ENCODE data around the gene THYN1. TPM values are rescaled to one million over a fixed set of nuclear protein-coding genes. Genes with fewer than 3 reads are reported as not detected.

Gene THYN1
- total and polyA plus RNA-seq, 4 donors, result 22.1 to 34.3 (median 26.0) TPM

DNA sequence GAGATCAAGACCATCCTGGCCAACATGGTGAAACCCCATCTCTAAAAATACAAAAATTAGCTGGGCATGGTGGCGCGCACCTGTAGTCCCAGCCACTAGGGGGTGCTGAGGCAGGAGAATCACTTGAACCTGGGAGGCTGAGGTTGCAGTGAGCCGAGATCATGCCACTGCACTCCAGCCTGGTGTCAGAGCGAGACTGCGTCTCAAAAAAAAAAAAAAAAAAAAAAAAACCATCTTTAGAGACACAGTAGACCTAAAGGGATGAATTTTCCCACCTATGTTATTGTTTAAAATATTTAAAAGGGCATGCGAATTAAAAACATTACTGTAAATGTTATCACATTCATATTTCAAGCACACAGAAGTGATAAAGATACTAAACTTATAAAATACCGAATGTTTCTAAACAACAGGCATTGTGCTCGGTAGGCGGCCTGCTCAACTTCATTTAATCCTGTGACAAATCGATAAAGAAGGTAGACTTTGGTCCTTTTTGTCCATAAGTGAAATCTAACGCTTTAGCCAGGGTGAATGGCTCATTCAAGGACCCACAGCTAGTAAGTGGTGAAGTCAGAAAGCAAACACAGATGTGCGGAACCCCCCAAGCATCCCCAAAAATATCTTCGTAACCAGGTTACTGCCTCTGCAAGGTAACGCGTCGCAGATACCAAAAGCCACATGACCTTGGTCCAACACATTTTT lies 45.5 kb downstream of the THYN1 start:
- TF ChIP-seq RXRA (IDR thresholded peaks at IDR 0.05), result no peak
- TF ChIP-seq, protein P1, sequence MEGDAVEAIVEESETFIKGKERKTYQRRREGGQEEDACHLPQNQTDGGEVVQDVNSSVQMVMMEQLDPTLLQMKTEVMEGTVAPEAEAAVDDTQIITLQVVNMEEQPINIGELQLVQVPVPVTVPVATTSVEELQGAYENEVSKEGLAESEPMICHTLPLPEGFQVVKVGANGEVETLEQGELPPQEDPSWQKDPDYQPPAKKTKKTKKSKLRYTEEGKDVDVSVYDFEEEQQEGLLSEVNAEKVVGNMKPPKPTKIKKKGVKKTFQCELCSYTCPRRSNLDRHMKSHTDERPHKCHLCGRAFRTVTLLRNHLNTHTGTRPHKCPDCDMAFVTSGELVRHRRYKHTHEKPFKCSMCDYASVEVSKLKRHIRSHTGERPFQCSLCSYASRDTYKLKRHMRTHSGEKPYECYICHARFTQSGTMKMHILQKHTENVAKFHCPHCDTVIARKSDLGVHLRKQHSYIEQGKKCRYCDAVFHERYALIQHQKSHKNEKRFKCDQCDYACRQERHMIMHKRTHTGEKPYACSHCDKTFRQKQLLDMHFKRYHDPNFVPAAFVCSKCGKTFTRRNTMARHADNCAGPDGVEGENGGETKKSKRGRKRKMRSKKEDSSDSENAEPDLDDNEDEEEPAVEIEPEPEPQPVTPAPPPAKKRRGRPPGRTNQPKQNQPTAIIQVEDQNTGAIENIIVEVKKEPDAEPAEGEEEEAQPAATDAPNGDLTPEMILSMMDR (IDR thresholded peaks at IDR 0.05; ENCODE audit: low read depth, low read length, missing input control), result peak; percentile 41
- TF ChIP-seq RAD21 (IDR thresholded peaks at IDR 0.05), result peak; percentile 70 to 80
- peak in 1 of 2 donors; percentile 17 for TF ChIP-seq HNF4A (conservative IDR thresholded peaks at IDR 0.05)
- Histone ChIP-seq H3K9ac (ENCODE audit: low read depth in 1 of 2, low read length in 2 of 2) (no peak overlapping the region), H3K27me3 (ENCODE audit: control insufficient read depth in 4 of 4, insufficient read depth in 4 of 4, low read length in 3 of 4) (no peaks in the 10 kb centered on the region), H3K36me3 (ENCODE audit: control insufficient read depth in 4 of 4, insufficient read depth in 3 of 4, low read depth in 1 of 4, low read length in 3 of 4) (peaks cover 8 to 48% (median 35%) of the 10 kb centered on the region in 4 donors), H3K4me3 (ENCODE audit: low read depth in 1 of 3, low read length in 3 of 3) (no peak overlapping the region), H3K27ac (ENCODE audit: low read depth in 1 of 2, low read length in 2 of 2) (no peak overlapping the region), H3K4me1 (ENCODE audit: control insufficient read depth in 4 of 4, insufficient read depth in 4 of 4, low read length in 3 of 4) (peaks cover 0 to 3% (median 0%) of the 10 kb centered on the region in 4 donors), H3K9me3 (ENCODE audit: control insufficient read depth in 4 of 4, low read length in 3 of 4) (no peaks in the 10 kb centered on the region)
- 78% methylated on average over 16 of the region's 16 CpGs for WGBS
- DNase-seq (ENCODE audit: low spot score), result peak; percentile 58

DNA sequence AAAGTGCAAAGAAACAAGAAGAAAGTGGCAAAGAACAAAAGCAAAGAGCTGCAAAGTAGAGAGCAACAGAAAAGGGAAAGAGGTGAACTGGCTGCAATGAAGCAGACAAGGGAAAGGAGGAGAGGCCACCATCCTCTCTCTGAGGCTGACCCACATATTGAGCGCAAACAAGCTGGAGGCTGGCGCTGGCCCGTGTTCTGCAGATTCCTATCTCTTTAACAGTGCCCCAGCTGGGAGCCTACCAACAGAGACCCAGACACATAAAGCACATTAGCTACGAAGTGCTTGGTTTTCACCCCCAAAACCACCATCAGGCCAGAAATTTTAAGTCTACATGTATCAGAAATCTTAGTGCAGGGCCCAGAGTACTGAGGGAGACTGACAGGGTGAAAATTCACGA lies 47.0 kb downstream of the THYN1 start:
- DNase-seq (ENCODE audit: low spot score), result no peak
- no peak overlapping the region for H3K4me3 ChIP-seq (ENCODE audit: low read depth in 1 of 3, low read length in 3 of 3)
- no peaks in the 10 kb centered on the region for H3K27me3 ChIP-seq (ENCODE audit: control insufficient read depth in 4 of 4, insufficient read depth in 4 of 4, low read length in 3 of 4)
- peaks cover 13 to 62% (median 48%) of the 10 kb centered on the region in 4 donors for H3K36me3 ChIP-seq (ENCODE audit: control insufficient read depth in 4 of 4, insufficient read depth in 3 of 4, low read depth in 1 of 4, low read length in 3 of 4)
- 95% methylated on average over 5 of the region's 5 CpGs for WGBS
- no peaks in the 10 kb centered on the region for H3K9me3 ChIP-seq (ENCODE audit: control insufficient read depth in 4 of 4, low read length in 3 of 4)
- TF ChIP-seq RAD21 (IDR thresholded peaks at IDR 0.05), result no peak
- H3K4me1 ChIP-seq (ENCODE audit: control insufficient read depth in 4 of 4, insufficient read depth in 4 of 4, low read length in 3 of 4), result peaks cover 0 to 3% (median 0%) of the 10 kb centered on the region in 4 donors
- no peak overlapping the region for H3K9ac ChIP-seq (ENCODE audit: low read depth in 1 of 2, low read length in 2 of 2)
- H3K27ac ChIP-seq (ENCODE audit: low read depth in 1 of 2, low read length in 2 of 2), result no peak overlapping the region

DNA sequence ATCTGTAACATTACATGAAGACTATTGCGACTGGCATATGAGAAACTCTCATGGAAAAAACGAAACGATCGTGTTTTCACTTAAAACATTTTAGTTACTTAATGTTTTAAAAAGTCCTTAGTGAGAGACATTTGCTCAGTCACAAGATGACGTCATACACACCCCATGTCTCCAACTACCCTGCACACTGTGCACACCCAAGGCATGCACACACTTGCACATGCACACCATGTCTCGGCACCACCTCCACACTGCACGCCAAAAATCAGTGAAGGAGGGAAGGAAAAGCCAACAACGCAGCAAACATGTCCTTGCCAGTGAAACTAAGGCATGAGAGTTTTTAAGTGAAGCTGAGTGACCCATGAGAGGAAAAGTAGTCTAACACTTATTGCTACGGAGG lies 47.4 kb downstream of the THYN1 start:
- Histone ChIP-seq H3K27ac (ENCODE audit: low read depth in 1 of 2, low read length in 2 of 2) (no peak overlapping the region), H3K36me3 (ENCODE audit: control insufficient read depth in 4 of 4, insufficient read depth in 3 of 4, low read depth in 1 of 4, low read length in 3 of 4) (peaks cover 15 to 64% (median 49%) of the 10 kb centered on the region in 4 donors), H3K4me1 (ENCODE audit: control insufficient read depth in 4 of 4, insufficient read depth in 4 of 4, low read length in 3 of 4) (peaks cover 0 to 3% (median 0%) of the 10 kb centered on the region in 4 donors), H3K9ac (ENCODE audit: low read depth in 1 of 2, low read length in 2 of 2) (no peak overlapping the region), H3K9me3 (ENCODE audit: control insufficient read depth in 4 of 4, low read length in 3 of 4) (no peaks in the 10 kb centered on the region), H3K4me3 (ENCODE audit: low read depth in 1 of 3, low read length in 3 of 3) (no peak overlapping the region), H3K27me3 (ENCODE audit: control insufficient read depth in 4 of 4, insufficient read depth in 4 of 4, low read length in 3 of 4) (no peaks in the 10 kb centered on the region)
- TF ChIP-seq, protein P2, sequence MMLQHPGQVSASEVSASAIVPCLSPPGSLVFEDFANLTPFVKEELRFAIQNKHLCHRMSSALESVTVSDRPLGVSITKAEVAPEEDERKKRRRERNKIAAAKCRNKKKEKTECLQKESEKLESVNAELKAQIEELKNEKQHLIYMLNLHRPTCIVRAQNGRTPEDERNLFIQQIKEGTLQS (IDR thresholded peaks at IDR 0.05), result no peak
- TF ChIP-seq, protein P3, sequence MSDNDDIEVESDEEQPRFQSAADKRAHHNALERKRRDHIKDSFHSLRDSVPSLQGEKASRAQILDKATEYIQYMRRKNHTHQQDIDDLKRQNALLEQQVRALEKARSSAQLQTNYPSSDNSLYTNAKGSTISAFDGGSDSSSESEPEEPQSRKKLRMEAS (IDR thresholded peaks at IDR 0.05), result no peak
- TF ChIP-seq, protein P1 (IDR thresholded peaks at IDR 0.05; ENCODE audit: low read depth, low read length, missing input control), result no peak
- TF ChIP-seq NR2F2 (IDR thresholded peaks at IDR 0.05), result no peak
- no peak for TF ChIP-seq FOXA2 (IDR thresholded peaks at IDR 0.05)
- TF ChIP-seq YY1 (IDR thresholded peaks at IDR 0.05), result no peak
- no peak for TF ChIP-seq TAF1 (conservative IDR thresholded peaks at IDR 0.05)
- TF ChIP-seq, protein P4, sequence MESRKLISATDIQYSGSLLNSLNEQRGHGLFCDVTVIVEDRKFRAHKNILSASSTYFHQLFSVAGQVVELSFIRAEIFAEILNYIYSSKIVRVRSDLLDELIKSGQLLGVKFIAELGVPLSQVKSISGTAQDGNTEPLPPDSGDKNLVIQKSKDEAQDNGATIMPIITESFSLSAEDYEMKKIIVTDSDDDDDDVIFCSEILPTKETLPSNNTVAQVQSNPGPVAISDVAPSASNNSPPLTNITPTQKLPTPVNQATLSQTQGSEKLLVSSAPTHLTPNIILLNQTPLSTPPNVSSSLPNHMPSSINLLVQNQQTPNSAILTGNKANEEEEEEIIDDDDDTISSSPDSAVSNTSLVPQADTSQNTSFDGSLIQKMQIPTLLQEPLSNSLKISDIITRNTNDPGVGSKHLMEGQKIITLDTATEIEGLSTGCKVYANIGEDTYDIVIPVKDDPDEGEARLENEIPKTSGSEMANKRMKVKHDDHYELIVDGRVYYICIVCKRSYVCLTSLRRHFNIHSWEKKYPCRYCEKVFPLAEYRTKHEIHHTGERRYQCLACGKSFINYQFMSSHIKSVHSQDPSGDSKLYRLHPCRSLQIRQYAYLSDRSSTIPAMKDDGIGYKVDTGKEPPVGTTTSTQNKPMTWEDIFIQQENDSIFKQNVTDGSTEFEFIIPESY (IDR thresholded peaks at IDR 0.05), result no peak
- TF ChIP-seq SP1 (IDR thresholded peaks at IDR 0.05), result no peak
- TF ChIP-seq HNF4G (IDR thresholded peaks at IDR 0.05), result no peak
- no peak for TF ChIP-seq RXRA (IDR thresholded peaks at IDR 0.05)
- TF ChIP-seq, protein P5, sequence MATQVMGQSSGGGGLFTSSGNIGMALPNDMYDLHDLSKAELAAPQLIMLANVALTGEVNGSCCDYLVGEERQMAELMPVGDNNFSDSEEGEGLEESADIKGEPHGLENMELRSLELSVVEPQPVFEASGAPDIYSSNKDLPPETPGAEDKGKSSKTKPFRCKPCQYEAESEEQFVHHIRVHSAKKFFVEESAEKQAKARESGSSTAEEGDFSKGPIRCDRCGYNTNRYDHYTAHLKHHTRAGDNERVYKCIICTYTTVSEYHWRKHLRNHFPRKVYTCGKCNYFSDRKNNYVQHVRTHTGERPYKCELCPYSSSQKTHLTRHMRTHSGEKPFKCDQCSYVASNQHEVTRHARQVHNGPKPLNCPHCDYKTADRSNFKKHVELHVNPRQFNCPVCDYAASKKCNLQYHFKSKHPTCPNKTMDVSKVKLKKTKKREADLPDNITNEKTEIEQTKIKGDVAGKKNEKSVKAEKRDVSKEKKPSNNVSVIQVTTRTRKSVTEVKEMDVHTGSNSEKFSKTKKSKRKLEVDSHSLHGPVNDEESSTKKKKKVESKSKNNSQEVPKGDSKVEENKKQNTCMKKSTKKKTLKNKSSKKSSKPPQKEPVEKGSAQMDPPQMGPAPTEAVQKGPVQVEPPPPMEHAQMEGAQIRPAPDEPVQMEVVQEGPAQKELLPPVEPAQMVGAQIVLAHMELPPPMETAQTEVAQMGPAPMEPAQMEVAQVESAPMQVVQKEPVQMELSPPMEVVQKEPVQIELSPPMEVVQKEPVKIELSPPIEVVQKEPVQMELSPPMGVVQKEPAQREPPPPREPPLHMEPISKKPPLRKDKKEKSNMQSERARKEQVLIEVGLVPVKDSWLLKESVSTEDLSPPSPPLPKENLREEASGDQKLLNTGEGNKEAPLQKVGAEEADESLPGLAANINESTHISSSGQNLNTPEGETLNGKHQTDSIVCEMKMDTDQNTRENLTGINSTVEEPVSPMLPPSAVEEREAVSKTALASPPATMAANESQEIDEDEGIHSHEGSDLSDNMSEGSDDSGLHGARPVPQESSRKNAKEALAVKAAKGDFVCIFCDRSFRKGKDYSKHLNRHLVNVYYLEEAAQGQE (IDR thresholded peaks at IDR 0.05), result no peak
- no peak for TF ChIP-seq RAD21 (IDR thresholded peaks at IDR 0.05)
- no peak for TF ChIP-seq EGR1 (IDR thresholded peaks at IDR 0.05; ENCODE audit: low read depth in 2 of 2)
- DNase-seq (ENCODE audit: low spot score), result no peak
- WGBS, result 96% methylated on average over 9 of the region's 9 CpGs

All from liver (tissue), 9 donors.